Liver (tissue), 9 donors: ENCODE data around the gene LPP. TPM values are rescaled to one million over a fixed set of nuclear protein-coding genes. Genes with fewer than 3 reads are reported as not detected.

Experiments
- DNase-seq: peaks from one replicate; pipeline ENCODE4 v3.0.0-alpha.2; 2017; ENCODE audit warnings: low spot score
- H3K27ac ChIP-seq, 2 donors: one replicate each; pipeline ENCODE4 v1.7.0; 2013; ENCODE audit warnings: inconsistent platforms in 2 of 2, low read length in 2 of 2, control low read depth in 1 of 2, low read depth in 1 of 2, mild to moderate bottlenecking in 1 of 2
- H3K27me3 ChIP-seq, 4 donors: one replicate each; pipeline versions ENCODE4 v1.6.1 to v1.7.0; 2013; ENCODE audit warnings: low read length in 3 of 4, inconsistent platforms in 1 of 4, mild to moderate bottlenecking in 1 of 4, moderate library complexity in 1 of 4; ENCODE audit not compliant: control insufficient read depth in 4 of 4, insufficient read depth in 4 of 4
- H3K36me3 ChIP-seq, 4 donors: one replicate each; pipeline versions ENCODE4 v1.6.1 to v1.7.0; 2013; ENCODE audit warnings: low read length in 3 of 4, mild to moderate bottlenecking in 3 of 4, low read depth in 1 of 4, moderate library complexity in 1 of 4; ENCODE audit not compliant: control insufficient read depth in 4 of 4, insufficient read depth in 3 of 4
- H3K4me1 ChIP-seq, 4 donors: one replicate each; pipeline versions ENCODE4 v1.6.1 to v1.7.0; 2013; ENCODE audit warnings: low read length in 3 of 4, mild to moderate bottlenecking in 3 of 4, moderate library complexity in 1 of 4; ENCODE audit not compliant: control insufficient read depth in 4 of 4, insufficient read depth in 4 of 4
- H3K4me3 ChIP-seq, 3 donors: one replicate each; pipeline versions ENCODE4 v1.6.1 to v1.7.0; 2013; ENCODE audit warnings: low read length in 3 of 3, control low read depth in 1 of 3, low read depth in 1 of 3, mild to moderate bottlenecking in 1 of 3
- H3K9ac ChIP-seq, 2 donors: one replicate each; pipeline ENCODE4 v1.7.0; 2013; ENCODE audit warnings: low read length in 2 of 2, mild to moderate bottlenecking in 2 of 2, moderate library complexity in 2 of 2, control low read depth in 1 of 2, low read depth in 1 of 2
- H3K9me3 ChIP-seq, 4 donors: one replicate each; pipeline versions ENCODE4 v1.6.1 to v1.7.0; 2013; ENCODE audit warnings: low read length in 3 of 4; ENCODE audit not compliant: control insufficient read depth in 4 of 4
- FOXA2 ChIP-seq: IDR thresholded peaks from 2 replicates; pipeline ENCODE4 v1.6.1; 2016; ENCODE audit warnings: antibody characterized with exemption
- HNF4A ChIP-seq, 2 donors: conservative IDR thresholded peaks; 2 replicates each; pipeline ENCODE4 v1.6.1; 2016; ENCODE audit warnings: antibody characterized with exemption in 2 of 2, mild to moderate bottlenecking in 2 of 2
- HNF4G ChIP-seq: IDR thresholded peaks from 2 replicates; pipeline ENCODE4 v1.6.1; 2016; ENCODE audit warnings: antibody characterized with exemption
- JUND ChIP-seq, 2 donors: IDR thresholded peaks; 2 replicates each; pipeline ENCODE4 v1.6.1; 2016; ENCODE audit warnings: antibody characterized with exemption in 2 of 2
- MAX ChIP-seq: IDR thresholded peaks from 2 replicates; pipeline ENCODE4 v1.6.1; 2016; ENCODE audit warnings: antibody characterized with exemption
- NR2F2 ChIP-seq: IDR thresholded peaks from 2 replicates; pipeline ENCODE4 v1.6.1; 2016; ENCODE audit warnings: antibody characterized with exemption
- RAD21 ChIP-seq, 2 donors: IDR thresholded peaks; 2 replicates each; pipeline ENCODE4 v1.6.1; 2016; ENCODE audit warnings: antibody characterized with exemption in 2 of 2, mild to moderate bottlenecking in 2 of 2
- REST ChIP-seq: IDR thresholded peaks from 2 replicates; pipeline ENCODE4 v1.6.1; 2016; ENCODE audit warnings: antibody characterized with exemption, mild to moderate bottlenecking
- RXRA ChIP-seq, 2 donors: IDR thresholded peaks; 2 replicates each; pipeline ENCODE4 v1.6.1; 2017 to 2018; ENCODE audit warnings: antibody characterized with exemption in 2 of 2, mild to moderate bottlenecking in 1 of 2
- TAF1 ChIP-seq: conservative IDR thresholded peaks from 2 replicates; pipeline ENCODE4 v1.6.1; 2016; ENCODE audit warnings: antibody characterized with exemption, mild to moderate bottlenecking
- YY1 ChIP-seq: IDR thresholded peaks from 2 replicates; pipeline ENCODE4 v1.6.1; 2016; ENCODE audit warnings: antibody characterized with exemption, mild to moderate bottlenecking
- WGBS: extraction: QIAGEN DNeasy Blood & Tissue Kit; methylation state at CpG from one replicate; pipeline ENCODE4 v1.1.7; 2013; 5-methylcytosine and 5-hydroxymethylcytosine counted together
- polyA plus RNA-seq, 2 donors: library from polyadenylated mRNA; stranded (reverse) in 1 of 2; unstranded in 1 of 2; fragments of 200-250 nt in 1 of 2; fragments of >200 nt in 1 of 2; fragmentation: Nextera tagmentation in 1 of 2; extraction: Ambion mirVana in 1 of 2; gene quantifications; one replicate each; pipeline versions ENCODE4 v1.2.1 to v1.2.3, GENCODE V29; 2013 to 2015
- total RNA-seq, 2 donors: library from RNA; depleted of rRNA; stranded (reverse); fragments of >200 nt; gene quantifications; one replicate each; pipeline ENCODE4 v1.2.3, GENCODE V29; 2014
- TF ChIP-seq, protein P1 (sequence below): IDR thresholded peaks from 2 replicates; pipeline ENCODE4 v1.6.1; 2016; ENCODE audit warnings: antibody characterized with exemption
- TF ChIP-seq, protein P2 (sequence below): fragments of 150-350 bp; IDR thresholded peaks from 2 replicates; pipeline ENCODE4 v1.5.1; 2017; ENCODE audit warnings: improper control_type of control experiment, low read depth, low read length; ENCODE audit not compliant: missing input control
- donor health status: healthy.
- donor health status: healthy.
- donor health status: healthy.
- donor health status: healthy.
- donor health status: healthy.

LPP gene
- total and polyA plus RNA-seq, 4 donors = 3.3 to 53.7 (median 28.2) TPM

DNA sequence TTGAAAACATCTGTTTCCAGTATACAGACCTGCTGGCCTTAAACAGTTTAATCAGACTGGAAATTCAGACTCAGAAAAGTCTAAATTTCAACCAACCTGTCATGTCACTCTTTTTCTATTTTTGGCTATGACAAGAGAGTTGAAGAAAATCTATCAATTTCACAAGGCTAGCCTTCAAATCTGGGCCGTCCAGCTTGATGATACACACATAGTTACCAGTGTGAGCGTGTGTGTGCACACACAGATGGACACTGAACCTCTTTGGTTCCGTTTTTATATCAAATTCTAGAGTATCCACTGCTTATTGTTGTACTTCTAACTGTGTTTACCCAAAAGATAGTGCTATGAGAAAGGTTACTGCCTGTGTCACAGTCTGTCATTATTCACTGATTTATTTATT lies 368.2 kb downstream of the LPP start:
- WGBS = 31% methylated on average over 3 of the region's 3 CpGs
- no peak for TF ChIP-seq TAF1
- TF ChIP-seq RXRA (IDR thresholded peaks at IDR 0.05) = peak in 1 of 2 donors; percentile 35
- TF ChIP-seq JUND (IDR thresholded peaks at IDR 0.05) = peak in 1 of 2 donors; percentile 17
- TF ChIP-seq RAD21 (IDR thresholded peaks at IDR 0.05) = peak in 1 of 2 donors; percentile 51
- peak in 1 of 2 donors; percentile 19 for TF ChIP-seq HNF4A (conservative IDR thresholded peaks at IDR 0.05)
- no peak for TF ChIP-seq MAX
- TF ChIP-seq, protein P1, sequence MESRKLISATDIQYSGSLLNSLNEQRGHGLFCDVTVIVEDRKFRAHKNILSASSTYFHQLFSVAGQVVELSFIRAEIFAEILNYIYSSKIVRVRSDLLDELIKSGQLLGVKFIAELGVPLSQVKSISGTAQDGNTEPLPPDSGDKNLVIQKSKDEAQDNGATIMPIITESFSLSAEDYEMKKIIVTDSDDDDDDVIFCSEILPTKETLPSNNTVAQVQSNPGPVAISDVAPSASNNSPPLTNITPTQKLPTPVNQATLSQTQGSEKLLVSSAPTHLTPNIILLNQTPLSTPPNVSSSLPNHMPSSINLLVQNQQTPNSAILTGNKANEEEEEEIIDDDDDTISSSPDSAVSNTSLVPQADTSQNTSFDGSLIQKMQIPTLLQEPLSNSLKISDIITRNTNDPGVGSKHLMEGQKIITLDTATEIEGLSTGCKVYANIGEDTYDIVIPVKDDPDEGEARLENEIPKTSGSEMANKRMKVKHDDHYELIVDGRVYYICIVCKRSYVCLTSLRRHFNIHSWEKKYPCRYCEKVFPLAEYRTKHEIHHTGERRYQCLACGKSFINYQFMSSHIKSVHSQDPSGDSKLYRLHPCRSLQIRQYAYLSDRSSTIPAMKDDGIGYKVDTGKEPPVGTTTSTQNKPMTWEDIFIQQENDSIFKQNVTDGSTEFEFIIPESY = no peak
- no peak for TF ChIP-seq YY1
- TF ChIP-seq REST = no peak
- TF ChIP-seq HNF4G = no peak
- no peak for TF ChIP-seq NR2F2
- TF ChIP-seq FOXA2 = no peak
- TF ChIP-seq, protein P2, sequence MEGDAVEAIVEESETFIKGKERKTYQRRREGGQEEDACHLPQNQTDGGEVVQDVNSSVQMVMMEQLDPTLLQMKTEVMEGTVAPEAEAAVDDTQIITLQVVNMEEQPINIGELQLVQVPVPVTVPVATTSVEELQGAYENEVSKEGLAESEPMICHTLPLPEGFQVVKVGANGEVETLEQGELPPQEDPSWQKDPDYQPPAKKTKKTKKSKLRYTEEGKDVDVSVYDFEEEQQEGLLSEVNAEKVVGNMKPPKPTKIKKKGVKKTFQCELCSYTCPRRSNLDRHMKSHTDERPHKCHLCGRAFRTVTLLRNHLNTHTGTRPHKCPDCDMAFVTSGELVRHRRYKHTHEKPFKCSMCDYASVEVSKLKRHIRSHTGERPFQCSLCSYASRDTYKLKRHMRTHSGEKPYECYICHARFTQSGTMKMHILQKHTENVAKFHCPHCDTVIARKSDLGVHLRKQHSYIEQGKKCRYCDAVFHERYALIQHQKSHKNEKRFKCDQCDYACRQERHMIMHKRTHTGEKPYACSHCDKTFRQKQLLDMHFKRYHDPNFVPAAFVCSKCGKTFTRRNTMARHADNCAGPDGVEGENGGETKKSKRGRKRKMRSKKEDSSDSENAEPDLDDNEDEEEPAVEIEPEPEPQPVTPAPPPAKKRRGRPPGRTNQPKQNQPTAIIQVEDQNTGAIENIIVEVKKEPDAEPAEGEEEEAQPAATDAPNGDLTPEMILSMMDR = no peak
- Histone ChIP-seq H3K36me3 (peaks cover 0 to 8% (median 2%) of the 10 kb centered on the region in 4 donors), H3K27ac (peak overlapping the region; percentile 21 to 23), H3K9me3 (no peaks in the 10 kb centered on the region), H3K9ac (no peak overlapping the region), H3K4me1 (peaks cover 0 to 40% (median 14%) of the 10 kb centered on the region in 4 donors), H3K4me3 (no peak overlapping the region), H3K27me3 (no peaks in the 10 kb centered on the region)
- DNase-seq = no peak

- Histone ChIP-seq H3K9me3 (no peaks in the 10 kb centered on the region), H3K9ac (no peak overlapping the region), H3K4me1 (peaks cover 0 to 33% (median 14%) of the 10 kb centered on the region in 4 donors), H3K27ac (no peak overlapping the region), H3K36me3 (peaks cover 0 to 8% (median 2%) of the 10 kb centered on the region in 4 donors), H3K4me3 (no peak overlapping the region), H3K27me3 (no peaks in the 10 kb centered on the region)
- 96% methylated on average over 5 of the region's 5 CpGs for WGBS
- no peak for TF ChIP-seq JUND (IDR thresholded peaks at IDR 0.05)
- TF ChIP-seq RAD21 (IDR thresholded peaks at IDR 0.05) = no peak
- no peak for TF ChIP-seq HNF4A (conservative IDR thresholded peaks at IDR 0.05)
- no peak for TF ChIP-seq RXRA (IDR thresholded peaks at IDR 0.05)
- no peak for DNase-seq
These were observed 369.3 kb downstream of the LPP start for GRCh38 chr3:188523291-188523690.
